Aorta (tissue), 5 donors: Measurements from ENCODE around the gene MAPT. TPM values are rescaled to one million over a fixed set of nuclear protein-coding genes. Genes with fewer than 3 reads are reported as not detected.

Source experiments
- ATAC-seq: fragments of 200-7000 bp; cut with Tn5 transposase; one replicate; pipeline ENCODE4 v1.9.1; 2022; ENCODE audit warnings: moderate library complexity; ENCODE audit not compliant: low FRiP score
- DNase-seq, 2 donors: peaks; one replicate each; pipeline ENCODE4 v3.0.0-alpha.2; 2020
- H3K27ac ChIP-seq, 2 donors: one replicate each; pipeline ENCODE4 v1.5.1; 2013; ENCODE audit warnings: low read length in 2 of 2, mild to moderate bottlenecking in 2 of 2, moderate library complexity in 2 of 2, control low read depth in 1 of 2, inconsistent platforms in 1 of 2, low read depth in 1 of 2
- H3K27me3 ChIP-seq, 2 donors: one replicate each; pipeline ENCODE4 v1.6.1; 2013; ENCODE audit warnings: control low read depth in 1 of 2, low read length in 1 of 2, mild to moderate bottlenecking in 1 of 2, moderate library complexity in 1 of 2; ENCODE audit not compliant: insufficient read depth in 2 of 2, control insufficient read depth in 1 of 2
- H3K36me3 ChIP-seq, 2 donors: one replicate each; pipeline ENCODE4 v1.6.1; 2013; ENCODE audit warnings: control low read depth in 1 of 2, low read length in 1 of 2, mild to moderate bottlenecking in 1 of 2; ENCODE audit not compliant: insufficient read depth in 2 of 2, control insufficient read depth in 1 of 2
- H3K4me1 ChIP-seq, 2 donors: one replicate each; pipeline ENCODE4 v1.6.1; 2013; ENCODE audit warnings: low read length in 2 of 2, control low read depth in 1 of 2, mild to moderate bottlenecking in 1 of 2, moderate library complexity in 1 of 2; ENCODE audit not compliant: insufficient read depth in 2 of 2, control insufficient read depth in 1 of 2
- H3K4me3 ChIP-seq, 2 donors: one replicate each; pipeline ENCODE4 v1.5.1; 2013; ENCODE audit warnings: low read length in 2 of 2, control low read depth in 1 of 2, mild to moderate bottlenecking in 1 of 2
- H3K9me3 ChIP-seq: one replicate; pipeline ENCODE4 v1.6.1; 2013; ENCODE audit warnings: mild to moderate bottlenecking, low read length; ENCODE audit not compliant: control insufficient read depth
- WGBS, 2 donors: extraction: QIAGEN DNeasy Blood & Tissue Kit; methylation state at CpG; one replicate each; pipeline ENCODE4 v1.1.7; 2013; 5-methylcytosine and 5-hydroxymethylcytosine counted together
- intact Hi-C, 2 donors: fragments of 100-400 bp; cut with DNase I; formaldehyde crosslinking; loops; one replicate each; pipeline versions ENCODE4 v1.14.2 to v1.15.0; 2022
- polyA plus RNA-seq, 2 donors: library from polyadenylated mRNA; stranded (reverse); fragments of 200-250 nt; gene quantifications; one replicate each; pipeline ENCODE4 v1.2.3, GENCODE V29; 2013
- total RNA-seq, 2 donors: library from RNA; stranded (reverse); fragmentation: NEBNext Ultra II Directional; extraction: Animal tissue kit (Norgen Biotek cat#: 25700); gene quantifications; one replicate each; pipeline ENCODE4 v1.2.1, GENCODE V29; 2021
- donor health status: healthy with polysubstance abuse.
- donor health status: Bipolar disorder and iron deficiency.
- donor health status: DM: no; HTN: no; CAD: no.
- donor health status: DM: no; HTN: no; CAD: no.
- donor health status: DM: yes; HTN: yes; CAD: no.

Gene MAPT
- total and polyA plus RNA-seq, 4 donors: 0.13 to 3.9 (median 0.90) TPM

DNA sequence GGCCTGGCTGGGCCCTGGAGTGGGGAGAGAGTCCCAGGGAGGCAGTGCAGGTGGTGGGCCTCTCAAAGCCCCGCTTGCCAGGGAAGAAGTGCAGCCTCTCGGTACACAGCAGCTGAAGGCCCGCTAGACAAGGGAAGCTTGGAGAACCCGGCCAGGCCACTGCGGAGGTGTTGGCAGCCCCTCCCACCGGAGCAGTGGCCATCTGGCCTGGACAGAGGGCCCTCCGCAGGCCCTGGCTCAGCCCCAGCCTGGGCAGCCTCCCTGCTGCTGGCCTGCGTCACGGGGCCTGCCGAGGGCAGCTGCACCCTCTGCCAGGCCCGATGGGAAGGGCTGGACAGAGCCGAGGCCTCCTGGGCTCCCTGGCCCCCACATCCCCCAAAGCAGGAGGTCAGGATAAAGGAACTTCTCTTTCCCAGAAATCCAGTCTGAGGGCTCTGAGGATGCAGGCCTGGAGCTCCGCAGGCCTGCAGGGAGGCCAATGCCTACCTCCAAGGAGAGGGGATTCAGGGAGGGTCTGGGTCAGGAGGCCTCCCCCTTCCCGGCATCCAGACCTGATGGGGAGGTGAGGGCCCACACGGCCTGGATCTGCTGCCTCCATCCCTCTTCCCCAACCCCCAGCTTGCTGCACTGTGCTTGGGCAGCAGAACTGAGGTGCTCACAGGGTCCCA, 45.4 kb upstream of the MAPT start:
- WGBS, 2 donors: 22 to 26% methylated on average over 15 of the region's 15 CpGs
- Histone ChIP-seq H3K9me3 (no peaks in the 10 kb centered on the region), H3K27me3 (no peaks in the 10 kb centered on the region), H3K4me1 (no peaks in the 10 kb centered on the region), H3K36me3 (no peaks in the 10 kb centered on the region), H3K27ac (no peak overlapping the region), H3K4me3 (no peak overlapping the region)
- intact Hi-C loops: no loop called here
- DNase-seq (peak in 1 of 2 donors; percentile 37), ATAC-seq (no peak)

DNA sequence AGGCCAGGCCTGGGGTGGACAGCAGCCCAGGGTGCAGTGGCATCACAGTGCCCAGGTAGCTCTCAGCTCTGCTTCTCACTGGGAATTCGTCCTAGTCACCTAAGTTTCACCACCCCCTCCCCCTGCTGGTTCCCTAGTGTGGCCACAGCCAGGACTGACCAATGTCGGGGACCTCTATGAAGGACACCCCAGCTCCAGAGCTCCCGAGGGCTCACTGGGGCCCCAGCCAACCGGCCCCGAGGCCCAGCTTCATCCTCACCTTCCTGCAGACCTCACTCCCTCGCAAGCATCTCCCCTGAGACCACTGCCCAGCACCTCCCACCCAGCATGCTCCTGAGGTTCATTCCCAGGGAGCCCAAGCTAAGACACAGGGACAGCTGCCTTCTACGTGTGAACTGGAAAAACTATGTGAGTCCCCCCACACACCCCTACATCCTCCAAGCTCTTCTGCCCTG, 44.8 kb upstream of the MAPT start:
- no peaks in the 10 kb centered on the region for H3K27me3 ChIP-seq
- no peak overlapping the region for H3K4me3 ChIP-seq
- no peaks in the 10 kb centered on the region for H3K4me1 ChIP-seq
- ATAC-seq (no peak), DNase-seq (peak in 1 of 2 donors; percentile 22)
- intact Hi-C loops: no loop called here
- H3K27ac ChIP-seq: no peak overlapping the region
- H3K36me3 ChIP-seq: no peaks in the 10 kb centered on the region
- 82 to 83% methylated on average over 6 to 7 of the region's 7 CpGs for WGBS, 2 donors
- no peaks in the 10 kb centered on the region for H3K9me3 ChIP-seq

DNA sequence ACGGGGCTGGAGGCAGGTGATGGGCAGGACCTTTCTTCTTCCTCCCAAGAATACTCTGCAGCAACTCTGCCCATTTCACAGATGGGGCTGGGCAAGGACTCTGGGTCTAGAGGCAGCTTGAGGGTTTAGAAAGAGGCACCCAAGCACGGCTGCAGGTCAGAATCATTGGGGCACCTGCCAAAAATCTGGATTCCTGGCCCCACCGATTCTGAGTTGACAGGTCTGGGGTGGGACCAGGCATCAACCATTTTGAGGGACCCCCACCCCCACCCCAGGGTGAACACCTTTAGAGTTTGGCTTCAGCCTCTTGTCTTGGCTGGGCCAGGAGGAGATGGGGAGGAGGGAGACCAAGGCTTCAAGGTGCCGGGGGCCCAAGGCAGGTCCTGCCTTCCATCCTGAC, 44.3 kb upstream of the MAPT start:
- ATAC-seq (no peak), DNase-seq (peak in 1 of 2 donors; percentile 12)
- H3K27ac ChIP-seq: no peak overlapping the region
- no peaks in the 10 kb centered on the region for H3K4me1 ChIP-seq
- H3K27me3 ChIP-seq: no peaks in the 10 kb centered on the region
- no peak overlapping the region for H3K4me3 ChIP-seq
- intact Hi-C loops: no loop called here
- WGBS, 2 donors: 89 to 90% methylated on average over 4 of the region's 4 CpGs
- no peaks in the 10 kb centered on the region for H3K9me3 ChIP-seq
- no peaks in the 10 kb centered on the region for H3K36me3 ChIP-seq

DNA sequence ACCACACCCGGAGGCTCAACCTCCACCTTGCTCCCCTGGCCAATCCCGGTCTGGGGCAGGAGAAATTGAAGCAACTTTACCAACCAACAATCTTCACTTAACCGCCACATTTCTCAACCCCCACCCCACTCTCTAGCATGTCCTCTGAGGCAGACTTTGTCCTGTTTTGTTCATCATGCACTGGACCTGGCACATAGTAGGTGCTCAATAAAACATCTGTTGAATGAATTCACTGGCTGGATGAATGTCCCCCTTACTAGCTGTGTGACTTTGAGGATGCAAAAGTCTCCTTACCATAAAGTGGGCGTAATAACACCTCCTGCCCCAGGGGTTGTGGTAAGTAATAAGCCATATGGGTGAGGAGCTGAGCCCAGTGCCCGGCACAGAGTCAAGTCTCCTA, 43.9 kb upstream of the MAPT start:
- Histone ChIP-seq H3K27me3 (no peaks in the 10 kb centered on the region), H3K9me3 (no peaks in the 10 kb centered on the region), H3K4me3 (no peak overlapping the region), H3K4me1 (no peaks in the 10 kb centered on the region), H3K36me3 (no peaks in the 10 kb centered on the region), H3K27ac (no peak overlapping the region)
- ATAC-seq (no peak), DNase-seq (no peak)
- intact Hi-C loops: no loop called here
- 85 to 88% methylated on average over 5 of the region's 5 CpGs for WGBS, 2 donors

DNA sequence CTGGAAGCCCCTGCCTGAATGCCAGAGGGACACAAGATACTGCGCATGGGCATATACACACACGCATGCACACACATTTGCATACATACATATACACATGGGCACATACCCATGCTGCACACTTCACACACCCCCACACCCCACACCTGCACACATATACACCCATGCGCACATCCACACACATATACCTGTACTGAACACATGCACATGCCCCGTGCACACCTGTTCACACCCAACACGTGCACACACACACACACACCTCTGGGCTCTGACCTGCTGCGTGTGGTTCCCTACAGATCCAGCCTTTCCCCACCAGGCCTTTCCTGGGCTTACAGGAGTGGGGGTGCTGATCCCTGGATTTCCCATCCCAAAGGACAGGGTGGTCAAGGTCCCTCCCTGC, 43.3 kb upstream of the MAPT start:
- Histone ChIP-seq H3K27ac (no peak overlapping the region), H3K4me1 (no peaks in the 10 kb centered on the region), H3K27me3 (no peaks in the 10 kb centered on the region), H3K4me3 (no peak overlapping the region), H3K9me3 (no peaks in the 10 kb centered on the region), H3K36me3 (no peaks in the 10 kb centered on the region)
- no peak for ATAC-seq
- WGBS, 2 donors: 83 to 85% methylated on average over 6 of the region's 6 CpGs
- intact Hi-C loops: no loop called here
- DNase-seq: no peak

DNA sequence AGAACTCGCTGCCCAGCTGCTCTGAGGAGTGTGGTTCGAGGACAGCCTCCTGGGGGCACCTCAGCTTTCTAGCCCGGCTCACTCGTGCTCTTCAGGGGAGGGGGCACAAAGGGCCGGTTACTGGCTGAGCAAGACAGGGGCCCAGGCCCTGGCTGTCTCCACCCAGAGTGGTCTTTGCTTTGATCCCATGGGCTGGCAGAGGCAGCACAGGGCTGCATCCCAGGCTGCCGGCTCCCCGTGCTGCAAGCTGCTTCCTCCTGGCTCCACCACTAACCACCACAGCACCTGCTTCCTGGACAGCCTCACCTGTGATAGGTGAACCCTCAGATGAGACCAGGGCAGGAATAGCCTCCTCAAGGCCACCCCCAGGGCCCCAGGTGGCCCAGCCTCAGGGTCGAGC, 42.9 kb upstream of the MAPT start:
- intact Hi-C loops: no loop called here

DNA sequence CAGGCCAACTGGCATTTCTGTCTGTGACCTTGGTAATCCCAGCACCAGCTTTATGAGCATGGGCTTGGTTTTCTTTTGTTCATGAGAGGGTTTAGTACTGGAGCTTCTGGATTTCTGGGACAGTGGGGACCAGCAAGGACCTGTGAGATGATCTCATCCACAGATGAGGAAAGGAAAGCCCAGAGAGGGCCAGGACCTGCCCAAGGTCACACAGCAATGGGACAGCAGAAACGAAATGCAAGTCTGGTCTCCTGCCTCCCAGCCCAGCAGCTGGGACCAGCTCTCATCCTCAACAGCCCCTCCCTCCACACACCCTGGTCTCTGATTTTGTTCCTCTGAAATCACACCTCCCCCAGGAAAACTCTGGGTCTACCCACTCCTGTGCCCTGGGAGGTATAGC, 42.5 kb upstream of the MAPT start:
- intact Hi-C loops: no loop called here
- H3K4me1 ChIP-seq: no peaks in the 10 kb centered on the region
- H3K36me3 ChIP-seq: no peaks in the 10 kb centered on the region
- no peak overlapping the region for H3K27ac ChIP-seq
- ATAC-seq: no peak
- WGBS, 2 donors: 71 to 92% methylated on average over 1 of the region's 1 CpG
- peak in 1 of 2 donors; percentile 3 for DNase-seq
- no peaks in the 10 kb centered on the region for H3K27me3 ChIP-seq
- H3K4me3 ChIP-seq: no peak overlapping the region
- H3K9me3 ChIP-seq: no peaks in the 10 kb centered on the region

More for the DNA sequence above, 42.9 kb upstream of the MAPT start:
- H3K4me1 ChIP-seq: no peaks in the 10 kb centered on the region
- no peak for ATAC-seq
- WGBS, 2 donors: 47 to 48% methylated on average over 8 of the region's 8 CpGs
- H3K4me3 ChIP-seq: no peak overlapping the region
- peak in 1 of 2 donors; percentile 10 for DNase-seq
- H3K36me3 ChIP-seq: no peaks in the 10 kb centered on the region
- no peaks in the 10 kb centered on the region for H3K27me3 ChIP-seq
- H3K27ac ChIP-seq: no peak overlapping the region
- H3K9me3 ChIP-seq: no peaks in the 10 kb centered on the region

DNA sequence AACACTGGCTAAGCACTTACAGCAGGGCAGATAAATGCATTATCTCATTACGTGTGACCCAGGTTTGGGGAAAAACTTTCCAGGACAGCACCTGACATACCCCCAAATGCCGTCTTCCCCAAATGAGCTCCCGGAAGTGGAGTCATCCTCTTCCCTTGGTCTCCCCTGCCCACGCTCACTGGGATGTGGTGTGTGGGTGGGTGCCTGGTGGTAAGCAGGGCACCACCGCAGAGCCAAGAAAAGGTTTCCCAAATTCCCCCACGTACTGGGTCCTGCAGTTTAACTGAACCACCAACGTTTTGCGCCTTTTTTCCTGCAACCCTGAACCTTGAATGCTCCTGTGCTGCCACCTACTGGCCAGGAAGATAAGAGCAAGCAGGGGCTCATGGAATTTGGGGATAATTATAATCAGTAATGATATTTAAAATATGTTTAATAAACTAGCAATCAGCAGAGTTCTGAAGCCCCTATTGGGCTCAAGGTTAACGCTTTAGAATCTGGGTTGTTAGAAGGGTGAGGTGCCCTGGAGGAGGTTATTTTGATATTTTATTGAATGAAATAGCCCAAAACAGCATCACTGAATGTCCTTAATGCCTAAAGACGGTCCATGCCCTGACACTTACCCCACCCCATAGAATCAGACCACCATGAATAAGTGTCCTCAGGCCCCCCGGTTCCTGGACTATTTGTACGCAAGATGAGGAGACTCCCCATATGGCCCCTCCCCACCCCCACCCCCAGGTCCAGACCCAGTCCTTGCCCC, 41.6 kb upstream of the MAPT start:
- Histone ChIP-seq H3K27ac (no peak overlapping the region), H3K4me3 (no peak overlapping the region), H3K9me3 (no peaks in the 10 kb centered on the region), H3K27me3 (no peaks in the 10 kb centered on the region), H3K4me1 (no peaks in the 10 kb centered on the region), H3K36me3 (no peaks in the 10 kb centered on the region)
- peak; percentile 58 for ATAC-seq
- 22 to 23% methylated on average over 12 of the region's 12 CpGs for WGBS, 2 donors
- intact Hi-C loops: no loop called here
- DNase-seq: peak in 1 of 2 donors; percentile 50

DNA sequence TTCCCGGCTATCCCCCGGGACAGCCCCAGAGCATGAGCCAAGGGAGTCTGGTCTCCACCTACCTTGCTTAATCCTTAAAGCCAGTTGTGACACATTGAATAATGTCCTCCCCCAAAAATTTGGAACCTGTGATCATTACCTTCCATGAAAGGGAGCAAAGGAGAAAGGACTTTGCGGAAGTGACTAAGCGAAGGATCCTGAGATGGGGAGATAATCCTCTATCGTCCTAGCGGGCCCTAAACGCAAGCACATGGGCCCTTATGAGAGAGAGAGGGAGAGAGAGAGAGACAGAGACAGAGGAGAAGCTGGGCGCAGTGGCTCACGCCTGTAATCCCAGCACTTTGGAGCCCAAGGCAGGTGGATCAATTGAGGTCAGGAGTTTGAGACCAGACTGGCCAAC, 40.1 kb upstream of the MAPT start:
- Histone ChIP-seq H3K36me3 (no peaks in the 10 kb centered on the region), H3K4me1 (no peaks in the 10 kb centered on the region), H3K9me3 (no peaks in the 10 kb centered on the region), H3K4me3 (no peak overlapping the region), H3K27ac (no peak overlapping the region), H3K27me3 (no peaks in the 10 kb centered on the region)
- intact Hi-C loops: no loop called here
- 80 to 81% methylated on average over 9 of the region's 9 CpGs for WGBS, 2 donors
- no peak for ATAC-seq
- no peak for DNase-seq
